Measurements from ENCODE around the gene KCNJ9. TPM values are rescaled to one million over a fixed set of nuclear protein-coding genes. Genes with fewer than 3 reads are reported as not detected.
"Not testable (repeated sequence)": the region's sequence is repeated elsewhere in the genome, so short reads cannot be mapped to it uniquely, and the experiment has no call there.

KCNJ9 gene
- total RNA-seq, 1 donor from 2014 or later: not detected

- H3K36me3 Mint-ChIP-seq: no peaks in the 10 kb centered on the region
- DNase-seq (ENCODE audit: low spot score in 2 of 2, unreplicated experiment in 2 of 2): no peak
- H3K27me3 Mint-ChIP-seq (ENCODE audit: low read depth): peaks cover 23% of the 10 kb centered on the region
- peak overlapping the region; percentile 11 for H3K4me3 Mint-ChIP-seq
- no peak overlapping the region for H3K27ac Mint-ChIP-seq
- peak; percentile 54 for TF ChIP-seq CTCF (IDR thresholded peaks at IDR 0.05; ENCODE audit: unreplicated experiment)
- peaks cover 15% of the 10 kb centered on the region for H3K4me1 Mint-ChIP-seq
- H3K9me3 Mint-ChIP-seq: no peaks in the 10 kb centered on the region
These were observed 34.7 kb upstream of the KCNJ9 start for GRCh38 chr1:160046494-160047110.

- Mint-ChIP-seq H3K4me3 (peak overlapping the region; percentile 11), H3K4me1 (peaks cover 15% of the 10 kb centered on the region), H3K27ac (no peak overlapping the region), H3K9me3 (no peaks in the 10 kb centered on the region), H3K27me3 (ENCODE audit: low read depth) (peaks cover 30% of the 10 kb centered on the region), H3K36me3 (no peaks in the 10 kb centered on the region)
- no peak for TF ChIP-seq CTCF (IDR thresholded peaks at IDR 0.05; ENCODE audit: unreplicated experiment)
- no peak for DNase-seq (ENCODE audit: low spot score in 2 of 2, unreplicated experiment in 2 of 2)
These were observed 34.0 kb upstream of the KCNJ9 start for GRCh38 chr1:160047111-160047991.

- no peak for DNase-seq (ENCODE audit: low spot score in 2 of 2, unreplicated experiment in 2 of 2)
- Mint-ChIP-seq H3K4me1 (peaks cover 15% of the 10 kb centered on the region), H3K9me3 (no peaks in the 10 kb centered on the region), H3K27me3 (ENCODE audit: low read depth) (peaks cover 36% of the 10 kb centered on the region), H3K27ac (no peak overlapping the region), H3K36me3 (no peaks in the 10 kb centered on the region), H3K4me3 (no peak overlapping the region)
- no peak for TF ChIP-seq CTCF (IDR thresholded peaks at IDR 0.05; ENCODE audit: unreplicated experiment)
These were observed 33.0 kb upstream of the KCNJ9 start for GRCh38 chr1:160048335-160048734.

GRCh38 chr1:160049101-160049500, 32.2 kb upstream of the KCNJ9 start:
- Mint-ChIP-seq H3K27me3 (ENCODE audit: low read depth) (peaks cover 39% of the 10 kb centered on the region), H3K4me3 (no peak overlapping the region), H3K4me1 (peaks cover 15% of the 10 kb centered on the region), H3K9me3 (no peaks in the 10 kb centered on the region), H3K27ac (no peak overlapping the region), H3K36me3 (no peaks in the 10 kb centered on the region)
- no peak for TF ChIP-seq CTCF (IDR thresholded peaks at IDR 0.05; ENCODE audit: unreplicated experiment)
- no peak for DNase-seq (ENCODE audit: low spot score in 2 of 2, unreplicated experiment in 2 of 2)

- H3K4me3 Mint-ChIP-seq; H3K36me3 Mint-ChIP-seq; DNase-seq (ENCODE audit: low spot score in 2 of 2, unreplicated experiment in 2 of 2); H3K27ac Mint-ChIP-seq; H3K9me3 Mint-ChIP-seq: not testable (repeated sequence)
- Mint-ChIP-seq H3K27me3 (ENCODE audit: low read depth) (peaks cover 42% of the 10 kb centered on the region), H3K4me1 (peaks cover 15% of the 10 kb centered on the region)
These were observed 31.2 kb upstream of the KCNJ9 start for GRCh38 chr1:160050182-160050581.

- Mint-ChIP-seq H3K9me3 (no peaks in the 10 kb centered on the region), H3K4me1 (peaks cover 15% of the 10 kb centered on the region), H3K27ac (no peak overlapping the region), H3K27me3 (ENCODE audit: low read depth) (peaks cover 43% of the 10 kb centered on the region), H3K4me3 (no peak overlapping the region), H3K36me3 (no peaks in the 10 kb centered on the region)
- no peak for DNase-seq (ENCODE audit: low spot score in 2 of 2, unreplicated experiment in 2 of 2)
- TF ChIP-seq CTCF (IDR thresholded peaks at IDR 0.05; ENCODE audit: unreplicated experiment): no peak
These were observed 30.7 kb upstream of the KCNJ9 start for GRCh38 chr1:160050619-160051018.
